HepG2 (cell line): ENCODE measurements around the gene RAC3. TPM values are rescaled to one million over a fixed set of nuclear protein-coding genes. Genes with fewer than 3 reads are reported as not detected.

Experiments
- ARHGAP35 ChIP-seq: sonication (generic); formaldehyde crosslinking; IDR thresholded peaks from 2 replicates; pipeline ENCODE4 v1.9.0; 2022; ENCODE audit warnings: mild to moderate bottlenecking, inconsistent platforms, moderate library complexity, missing genetic modification reagents, borderline replicate concordance
- GFI1 ChIP-seq: sonication (generic); formaldehyde crosslinking; IDR thresholded peaks from 2 replicates; pipeline ENCODE4 v1.5.0; 2020; ENCODE audit warnings: missing genetic modification reagents, mild to moderate bottlenecking, borderline replicate concordance
- HOXD1 ChIP-seq: sonication (generic); formaldehyde crosslinking; IDR thresholded peaks from 2 replicates; pipeline ENCODE4 v1.5.0; 2020; ENCODE audit warnings: missing genetic modification reagents
- KDM4B ChIP-seq: sonication (generic); formaldehyde crosslinking; IDR thresholded peaks from 2 replicates; pipeline ENCODE4 v1.4.0; 2020; ENCODE audit warnings: missing genetic modification reagents
- KLF13 ChIP-seq: sonication (generic); formaldehyde crosslinking; IDR thresholded peaks from 2 replicates; pipeline ENCODE4 v1.4.0; 2020; ENCODE audit warnings: mild to moderate bottlenecking, missing genetic modification reagents
- MAFF ChIP-seq: IDR thresholded peaks from 2 replicates; pipeline ENCODE4 v1.6.1; 2011; ENCODE audit warnings: low read depth, low read length, improper control_type of control experiment
- NFIC ChIP-seq: IDR thresholded peaks from 2 replicates; pipeline ENCODE4 v1.6.1; 2012; ENCODE audit warnings: mild to moderate bottlenecking, low read length, inconsistent platforms
- SP5 ChIP-seq: IDR thresholded peaks from 2 replicates; pipeline ENCODE4 v1.6.1; 2016; ENCODE audit warnings: low read depth, borderline replicate concordance
- SYNCRIP ChIP-seq: fragments of 200-400 bp; formaldehyde crosslinking; IDR thresholded peaks from 2 replicates; pipeline ENCODE4 v1.6.1; 2018; ENCODE audit warnings: mild to moderate bottlenecking, low read depth, low read length; ENCODE audit not compliant: insufficient read depth
- TOE1 ChIP-seq: sonication (generic); formaldehyde crosslinking; IDR thresholded peaks from 2 replicates; pipeline ENCODE4 v1.4.0; 2020; ENCODE audit warnings: mild to moderate bottlenecking, missing genetic modification reagents
- XRCC5 ChIP-seq: fragments of 200-400 bp; formaldehyde crosslinking; optimal IDR thresholded peaks from 2 replicates; pipeline ENCODE3; 2017; ENCODE audit warnings: mild to moderate bottlenecking, low read length
- ZNF879 ChIP-seq: sonication (generic); formaldehyde crosslinking; IDR thresholded peaks from 2 replicates; pipeline ENCODE4 v1.8.1; 2023; ENCODE audit warnings: missing genetic modification reagents
- ZSCAN31 ChIP-seq: sonication (generic); formaldehyde crosslinking; IDR thresholded peaks from 2 replicates; pipeline ENCODE4 v1.5.0; 2020; ENCODE audit warnings: low read depth, mild to moderate bottlenecking, missing genetic modification reagents
- ZZZ3 ChIP-seq: sonication (generic); formaldehyde crosslinking; IDR thresholded peaks from 2 replicates; pipeline ENCODE4 v1.4.0; 2020; ENCODE audit warnings: missing genetic modification reagents, mild to moderate bottlenecking, borderline replicate concordance
- polyA plus RNA-seq, 8 experiments: library from polyadenylated mRNA; depleted of rRNA in 3 of 8; stranded (reverse) in 7 of 8; unstranded in 1 of 8; fragments of >200 nt; fragmentation: Illumina TruSeq in 4 of 8; extraction: Trizol in 4 of 8; gene quantifications; 2 replicates each; pipeline versions ENCODE4 v1.2.1 to v1.2.3, GENCODE V29; 2011 to 2016; ENCODE audit warnings: low read depth in 4 of 8, missing spikeins in 1 of 8, mixed read lengths in 1 of 8; ENCODE audit not compliant: insufficient read depth in 1 of 8
- total RNA-seq, 5 experiments: library from RNA; depleted of rRNA; stranded (reverse); fragments of >200 nt; fragmentation: Illumina TruSeq; extraction: Trizol; gene quantifications; 2 replicates each; pipeline ENCODE4 v1.2.3, GENCODE V29; 2016; ENCODE audit warnings: low read depth in 1 of 5
- TF ChIP-seq, protein P1 (sequence below): sonication (generic); formaldehyde crosslinking; IDR thresholded peaks from 2 replicates; pipeline ENCODE4 v1.4.0; 2020; ENCODE audit warnings: mild to moderate bottlenecking, missing genetic modification reagents
- TF ChIP-seq, protein P2 (sequence below): sonication (generic); formaldehyde crosslinking; IDR thresholded peaks from 2 replicates; pipeline ENCODE4 v1.4.0; 2020; ENCODE audit warnings: mild to moderate bottlenecking, missing genetic modification reagents
- TF ChIP-seq, protein P3 (sequence below): IDR thresholded peaks from 2 replicates; pipeline ENCODE4 v1.6.1; 2016
- TF ChIP-seq, protein P4 (sequence below): sonication (generic); formaldehyde crosslinking; IDR thresholded peaks from 2 replicates; pipeline ENCODE4 v1.4.0; 2020; ENCODE audit warnings: low read depth, mild to moderate bottlenecking, missing genetic modification reagents
- TF ChIP-seq, protein P5 (sequence below): sonication (generic); formaldehyde crosslinking; IDR thresholded peaks from 2 replicates; pipeline ENCODE4 v1.5.1; 2020; ENCODE audit warnings: missing genetic modification reagents, mild to moderate bottlenecking, borderline replicate concordance
- TF ChIP-seq, protein P6 (sequence below): sonication (generic); formaldehyde crosslinking; IDR thresholded peaks from 2 replicates; pipeline ENCODE4 v1.4.0; 2020; ENCODE audit warnings: missing genetic modification reagents, borderline replicate concordance

Gene RAC3
- total and polyA plus RNA-seq, 2 of the 13 experiments (the other 11 are each of a cell fraction or from before 2014, with no cell fraction given), result 10.5 to 21.3 TPM

DNA sequence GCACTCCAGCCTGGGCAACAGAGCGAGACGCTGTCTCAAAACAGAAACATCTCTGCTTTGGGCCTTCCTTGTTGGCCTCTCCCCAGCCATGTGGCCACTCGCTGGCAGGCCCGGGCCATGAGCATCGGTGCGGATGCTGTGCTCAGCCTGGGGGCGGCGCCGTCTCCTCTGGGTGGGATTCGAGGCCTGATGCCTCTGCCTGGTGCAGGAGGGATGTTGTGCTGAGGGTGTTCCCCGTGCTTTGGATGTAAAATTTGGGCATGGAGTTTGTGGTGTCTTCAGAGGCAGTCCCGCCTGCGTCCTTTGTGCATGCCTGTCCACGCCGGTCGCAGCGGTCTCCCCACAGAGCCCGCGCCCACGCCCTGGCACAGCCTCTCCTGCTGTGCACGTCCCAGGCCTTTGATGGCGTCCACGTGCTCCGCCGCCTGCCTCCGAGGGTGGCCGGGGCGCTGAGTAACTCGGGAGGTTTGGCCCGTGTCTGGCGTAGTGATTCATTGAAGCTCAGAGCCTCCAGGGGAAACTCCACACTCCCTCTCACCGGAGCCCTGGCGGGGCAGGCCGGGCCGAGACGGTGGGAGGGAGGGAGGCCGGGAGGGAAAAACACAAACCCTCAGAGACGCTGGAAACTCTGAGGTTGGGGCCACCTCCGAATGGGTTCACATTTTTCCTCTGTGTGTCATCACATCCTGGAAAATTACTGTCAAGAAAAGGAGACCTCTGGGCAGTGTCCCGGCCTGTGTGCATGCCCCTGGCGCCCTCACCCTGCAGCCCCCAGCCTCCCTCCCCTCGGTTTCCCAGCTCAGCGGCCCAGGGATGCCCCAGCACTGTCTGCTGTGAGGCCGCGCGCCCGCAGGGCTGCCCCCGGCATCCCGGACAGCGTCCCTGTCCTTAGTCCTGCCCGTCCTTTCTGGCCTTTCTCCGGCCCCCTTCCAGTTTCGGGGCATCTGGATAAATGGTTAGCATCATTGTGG, 27.8 kb upstream of the RAC3 start (continued):
- TF ChIP-seq SYNCRIP (no peak), MAFF (no peak), NFIC (no peak), TOE1 (CRISPR knock-in tag) (no peak), XRCC5 (no peak), GFI1 (CRISPR knock-in tag) (peak; percentile 90), KDM4B (CRISPR knock-in tag) (peak; percentile 84), ZSCAN31 (CRISPR knock-in tag) (peak; percentile 98; the same call in 1 of the 2 replicates), HOXD1 (CRISPR knock-in tag) (no peak; the same call in none of the 2 replicates), ARHGAP35 (CRISPR knock-in tag) (0 out of 2 replicates have a peak, but pooled peaks have one; percentile 27), KLF13 (CRISPR knock-in tag) (no peak), ZNF879 (CRISPR knock-in tag) (peak; percentile 48; the same call in 1 of the 2 replicates), ZZZ3 (no peak), SP5 (CRISPR knock-in tag) (peak; percentile 45; the same call in 1 of the 2 replicates)
- TF ChIP-seq, protein P1, sequence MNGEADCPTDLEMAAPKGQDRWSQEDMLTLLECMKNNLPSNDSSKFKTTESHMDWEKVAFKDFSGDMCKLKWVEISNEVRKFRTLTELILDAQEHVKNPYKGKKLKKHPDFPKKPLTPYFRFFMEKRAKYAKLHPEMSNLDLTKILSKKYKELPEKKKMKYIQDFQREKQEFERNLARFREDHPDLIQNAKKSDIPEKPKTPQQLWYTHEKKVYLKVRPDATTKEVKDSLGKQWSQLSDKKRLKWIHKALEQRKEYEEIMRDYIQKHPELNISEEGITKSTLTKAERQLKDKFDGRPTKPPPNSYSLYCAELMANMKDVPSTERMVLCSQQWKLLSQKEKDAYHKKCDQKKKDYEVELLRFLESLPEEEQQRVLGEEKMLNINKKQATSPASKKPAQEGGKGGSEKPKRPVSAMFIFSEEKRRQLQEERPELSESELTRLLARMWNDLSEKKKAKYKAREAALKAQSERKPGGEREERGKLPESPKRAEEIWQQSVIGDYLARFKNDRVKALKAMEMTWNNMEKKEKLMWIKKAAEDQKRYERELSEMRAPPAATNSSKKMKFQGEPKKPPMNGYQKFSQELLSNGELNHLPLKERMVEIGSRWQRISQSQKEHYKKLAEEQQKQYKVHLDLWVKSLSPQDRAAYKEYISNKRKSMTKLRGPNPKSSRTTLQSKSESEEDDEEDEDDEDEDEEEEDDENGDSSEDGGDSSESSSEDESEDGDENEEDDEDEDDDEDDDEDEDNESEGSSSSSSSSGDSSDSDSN (CRISPR knock-in tag), result peak; percentile 98
- TF ChIP-seq, protein P2, sequence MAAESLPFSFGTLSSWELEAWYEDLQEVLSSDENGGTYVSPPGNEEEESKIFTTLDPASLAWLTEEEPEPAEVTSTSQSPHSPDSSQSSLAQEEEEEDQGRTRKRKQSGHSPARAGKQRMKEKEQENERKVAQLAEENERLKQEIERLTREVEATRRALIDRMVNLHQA (CRISPR knock-in tag), result no peak
- TF ChIP-seq, protein P3, sequence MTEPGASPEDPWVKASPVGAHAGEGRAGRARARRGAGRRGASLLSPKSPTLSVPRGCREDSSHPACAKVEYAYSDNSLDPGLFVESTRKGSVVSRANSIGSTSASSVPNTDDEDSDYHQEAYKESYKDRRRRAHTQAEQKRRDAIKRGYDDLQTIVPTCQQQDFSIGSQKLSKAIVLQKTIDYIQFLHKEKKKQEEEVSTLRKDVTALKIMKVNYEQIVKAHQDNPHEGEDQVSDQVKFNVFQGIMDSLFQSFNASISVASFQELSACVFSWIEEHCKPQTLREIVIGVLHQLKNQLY (CRISPR knock-in tag), result peak; percentile 96
- TF ChIP-seq, protein P4, sequence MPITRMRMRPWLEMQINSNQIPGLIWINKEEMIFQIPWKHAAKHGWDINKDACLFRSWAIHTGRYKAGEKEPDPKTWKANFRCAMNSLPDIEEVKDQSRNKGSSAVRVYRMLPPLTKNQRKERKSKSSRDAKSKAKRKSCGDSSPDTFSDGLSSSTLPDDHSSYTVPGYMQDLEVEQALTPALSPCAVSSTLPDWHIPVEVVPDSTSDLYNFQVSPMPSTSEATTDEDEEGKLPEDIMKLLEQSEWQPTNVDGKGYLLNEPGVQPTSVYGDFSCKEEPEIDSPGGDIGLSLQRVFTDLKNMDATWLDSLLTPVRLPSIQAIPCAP (CRISPR knock-in tag), result no peak; the same call in 1 of the 2 replicates
- TF ChIP-seq, protein P5, sequence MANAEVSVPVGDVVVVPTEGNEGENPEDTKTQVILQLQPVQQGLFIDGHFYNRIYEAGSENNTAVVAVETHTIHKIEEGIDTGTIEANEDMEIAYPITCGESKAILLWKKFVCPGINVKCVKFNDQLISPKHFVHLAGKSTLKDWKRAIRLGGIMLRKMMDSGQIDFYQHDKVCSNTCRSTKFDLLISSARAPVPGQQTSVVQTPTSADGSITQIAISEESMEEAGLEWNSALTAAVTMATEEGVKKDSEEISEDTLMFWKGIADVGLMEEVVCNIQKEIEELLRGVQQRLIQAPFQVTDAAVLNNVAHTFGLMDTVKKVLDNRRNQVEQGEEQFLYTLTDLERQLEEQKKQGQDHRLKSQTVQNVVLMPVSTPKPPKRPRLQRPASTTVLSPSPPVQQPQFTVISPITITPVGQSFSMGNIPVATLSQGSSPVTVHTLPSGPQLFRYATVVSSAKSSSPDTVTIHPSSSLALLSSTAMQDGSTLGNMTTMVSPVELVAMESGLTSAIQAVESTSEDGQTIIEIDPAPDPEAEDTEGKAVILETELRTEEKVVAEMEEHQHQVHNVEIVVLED, result no peak
- TF ChIP-seq, protein P6, sequence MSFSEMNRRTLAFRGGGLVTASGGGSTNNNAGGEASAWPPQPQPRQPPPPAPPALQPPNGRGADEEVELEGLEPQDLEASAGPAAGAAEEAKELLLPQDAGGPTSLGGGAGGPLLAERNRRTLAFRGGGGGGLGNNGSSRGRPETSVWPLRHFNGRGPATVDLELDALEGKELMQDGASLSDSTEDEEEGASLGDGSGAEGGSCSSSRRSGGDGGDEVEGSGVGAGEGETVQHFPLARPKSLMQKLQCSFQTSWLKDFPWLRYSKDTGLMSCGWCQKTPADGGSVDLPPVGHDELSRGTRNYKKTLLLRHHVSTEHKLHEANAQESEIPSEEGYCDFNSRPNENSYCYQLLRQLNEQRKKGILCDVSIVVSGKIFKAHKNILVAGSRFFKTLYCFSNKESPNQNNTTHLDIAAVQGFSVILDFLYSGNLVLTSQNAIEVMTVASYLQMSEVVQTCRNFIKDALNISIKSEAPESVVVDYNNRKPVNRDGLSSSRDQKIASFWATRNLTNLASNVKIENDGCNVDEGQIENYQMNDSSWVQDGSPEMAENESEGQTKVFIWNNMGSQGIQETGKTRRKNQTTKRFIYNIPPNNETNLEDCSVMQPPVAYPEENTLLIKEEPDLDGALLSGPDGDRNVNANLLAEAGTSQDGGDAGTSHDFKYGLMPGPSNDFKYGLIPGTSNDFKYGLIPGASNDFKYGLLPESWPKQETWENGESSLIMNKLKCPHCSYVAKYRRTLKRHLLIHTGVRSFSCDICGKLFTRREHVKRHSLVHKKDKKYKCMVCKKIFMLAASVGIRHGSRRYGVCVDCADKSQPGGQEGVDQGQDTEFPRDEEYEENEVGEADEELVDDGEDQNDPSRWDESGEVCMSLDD, result 0 out of 2 replicates have a peak, but pooled peaks have one; percentile 32
